Hepatic stellate cell (primary cell): ENCODE measurements around the gene CDH13.
A peak's percentile ranks its signal among the peaks of the same experiment; 100 is the strongest.

Experiments used
- DNase-seq: peaks from one replicate; pipeline ENCODE4 v3.0.0; 2011; ENCODE audit warnings: low spot score

CDH13 gene

DNA sequence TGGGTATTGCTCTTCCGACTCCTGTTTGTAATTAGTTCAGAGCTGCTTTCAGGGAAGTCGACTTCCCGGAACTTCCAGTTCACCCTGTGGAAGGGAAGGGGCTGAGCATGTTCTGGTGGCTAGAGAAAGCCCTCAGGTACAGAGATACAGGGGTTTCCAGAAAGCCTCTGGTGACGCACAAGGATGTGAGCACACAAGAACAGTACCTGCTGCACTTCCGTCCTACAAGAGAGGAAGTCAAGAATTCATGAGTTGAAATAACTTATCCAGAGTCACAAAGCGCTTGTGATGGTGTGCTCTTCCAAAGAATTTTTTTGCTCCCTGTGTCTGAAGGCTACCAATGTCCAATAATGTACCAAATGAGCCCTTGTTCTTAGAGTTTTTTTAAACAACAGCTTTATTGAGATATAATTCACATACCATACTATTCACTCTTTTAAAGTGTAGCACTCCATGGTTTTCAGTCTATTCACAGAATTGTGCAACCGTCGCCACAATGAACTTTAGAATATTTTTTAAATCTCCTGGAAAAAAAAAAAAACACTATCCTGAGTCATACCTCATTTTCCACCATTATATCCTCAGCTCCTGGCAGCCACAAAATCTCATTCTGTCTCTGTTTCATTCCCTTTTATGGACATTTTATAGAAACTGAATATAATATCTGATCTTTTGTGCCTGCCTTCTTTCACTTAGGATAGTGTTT, 327.6 kb downstream of the CDH13 start:
- DNase-seq = no peak

GRCh38 chr16:82955741-82956348, 329.1 kb downstream of the CDH13 start:
- no peak for DNase-seq

DNA sequence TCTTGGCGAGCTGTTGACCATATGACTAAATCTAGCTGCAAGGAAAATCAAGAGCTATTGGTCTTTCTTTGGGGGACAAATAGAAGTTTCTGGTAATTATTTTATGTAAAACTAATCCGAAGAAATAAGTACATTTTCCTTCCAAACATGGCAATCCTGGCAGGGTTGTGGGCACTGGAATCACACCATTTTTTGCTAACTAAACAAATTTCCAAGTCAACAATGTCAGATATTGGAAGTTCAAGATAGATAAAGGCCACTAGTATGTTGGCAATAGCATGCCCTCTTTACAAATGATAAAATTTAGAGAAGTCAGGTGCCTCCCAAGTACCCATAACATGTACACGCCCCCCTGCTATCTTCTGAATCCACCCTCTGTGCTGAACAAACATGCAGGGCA, 330.4 kb downstream of the CDH13 start:
- no peak for DNase-seq

GRCh38 chr16:82960918-82961317, 334.1 kb downstream of the CDH13 start:
- no peak for DNase-seq

- DNase-seq = no peak
Measured at GRCh38 chr16:82963653-82964052, 336.9 kb downstream of the CDH13 start.

- no peak for DNase-seq
Measured at GRCh38 chr16:82965808-82966207, 339.0 kb downstream of the CDH13 start.

GRCh38 chr16:82967424-82967823, 340.7 kb downstream of the CDH13 start:
- DNase-seq = no peak

- no peak for DNase-seq
Measured at GRCh38 chr16:82971126-82971525, 344.4 kb downstream of the CDH13 start.

GRCh38 chr16:82972331-82972919, 345.7 kb downstream of the CDH13 start:
- no peak for DNase-seq

DNA sequence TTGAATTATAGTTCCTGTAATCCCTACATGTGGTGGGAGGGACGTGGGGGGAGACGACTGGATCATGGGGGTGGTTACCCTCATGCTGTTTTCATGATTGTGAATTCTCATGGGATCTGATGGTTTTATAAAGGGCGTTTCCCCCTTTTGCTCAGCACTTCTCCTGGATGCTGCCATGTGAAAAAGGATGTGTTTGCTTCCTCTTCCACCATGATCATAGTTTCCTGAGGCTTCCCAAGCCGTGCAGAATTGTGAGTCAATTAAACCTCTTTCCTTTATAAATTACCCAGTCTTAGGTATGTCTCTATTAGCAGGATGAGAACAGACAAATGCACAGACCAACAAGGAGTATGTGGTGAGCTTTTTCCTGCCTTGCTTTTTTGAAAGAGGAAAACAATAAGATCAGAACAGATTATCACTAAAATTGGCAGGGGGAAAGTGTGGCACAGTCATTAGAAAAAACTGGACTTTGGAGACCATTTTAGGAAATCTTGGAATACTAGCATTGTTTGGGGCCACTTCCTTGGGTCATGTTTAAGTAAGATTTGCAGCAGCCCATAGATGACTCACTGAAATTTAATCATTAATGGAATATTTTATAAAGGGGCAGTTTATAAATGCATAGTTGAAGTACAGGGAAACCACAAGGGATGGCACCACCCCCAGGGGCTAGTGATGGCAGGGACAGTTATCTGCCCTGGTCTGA, 352.8 kb downstream of the CDH13 start:
- DNase-seq = no peak

GRCh38 chr16:82980810-82981209, 354.0 kb downstream of the CDH13 start:
- no peak for DNase-seq

GRCh38 chr16:82987767-82988166, 361.0 kb downstream of the CDH13 start:
- DNase-seq = no peak

DNA sequence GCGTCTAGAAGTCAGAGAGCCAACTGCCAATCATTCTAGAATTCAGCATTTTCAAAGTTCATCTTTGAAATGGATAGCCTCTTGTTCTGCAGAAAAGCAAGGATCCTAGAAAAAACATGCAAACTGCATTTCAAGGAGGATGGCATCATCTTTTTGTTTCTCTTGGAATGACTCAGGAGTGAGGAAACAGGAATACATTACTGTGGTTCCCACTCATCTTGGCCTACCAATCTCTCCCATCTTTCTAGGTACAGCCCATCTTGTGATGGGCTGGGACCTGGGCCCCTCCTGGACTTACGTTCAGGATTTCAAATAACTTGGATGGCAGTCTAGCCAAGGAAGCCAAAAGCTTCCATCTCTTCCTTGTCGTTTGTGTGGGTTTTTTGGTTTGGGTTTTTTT, 363.4 kb downstream of the CDH13 start:
- DNase-seq = peak; percentile 32

DNA sequence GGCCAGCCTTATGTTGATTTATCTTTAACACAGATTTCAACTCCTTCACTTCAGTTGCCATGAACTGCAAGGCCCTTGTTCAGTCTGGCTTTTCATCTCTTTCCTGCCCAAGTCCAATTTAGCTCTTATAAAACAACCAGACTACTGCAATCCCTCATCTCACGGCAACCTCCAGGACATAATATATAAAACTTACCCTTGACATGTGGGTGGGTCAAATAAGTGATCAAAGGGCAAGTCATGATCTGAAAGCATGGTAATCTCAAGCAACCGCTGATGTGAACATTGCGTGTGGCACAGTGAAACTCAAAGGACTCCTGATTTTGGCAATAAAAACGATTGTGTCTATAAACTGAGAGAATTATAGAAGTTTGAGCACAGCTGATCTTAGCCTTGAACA, 364.6 kb downstream of the CDH13 start:
- DNase-seq = no peak

DNA sequence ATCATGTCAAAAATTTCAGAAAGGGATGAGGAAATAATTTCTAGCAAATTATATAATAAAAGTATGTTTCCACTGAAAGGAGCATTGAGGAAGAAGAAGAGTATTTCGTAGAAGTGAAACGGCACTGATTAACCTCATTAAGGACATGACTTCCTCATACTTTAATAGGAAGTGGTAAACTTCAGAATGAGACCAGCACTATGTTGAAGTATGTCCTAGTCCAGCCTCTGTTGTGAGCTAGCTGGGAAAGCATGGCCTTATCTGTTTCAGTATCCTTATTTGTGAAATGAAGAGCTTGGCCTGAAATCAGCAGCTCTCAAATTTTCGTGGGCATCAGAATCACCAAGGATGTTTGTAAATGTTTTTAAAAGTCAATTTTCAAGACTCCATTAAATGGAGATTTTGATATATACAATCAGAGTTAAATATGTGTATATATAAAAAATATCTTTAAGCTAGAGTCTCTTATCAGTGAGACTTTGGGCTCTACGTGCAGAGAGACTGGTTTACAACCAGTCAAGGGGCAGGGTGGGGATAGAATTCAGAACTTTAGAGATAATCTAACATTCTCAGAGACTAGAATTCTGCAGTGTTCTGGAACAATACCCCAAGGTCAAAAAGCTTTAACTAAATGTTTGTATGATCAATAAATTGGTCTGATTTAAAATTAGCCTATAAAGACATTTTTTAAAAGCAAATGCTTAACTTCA, 365.4 kb downstream of the CDH13 start:
- DNase-seq = no peak

- no peak for DNase-seq
Measured at GRCh38 chr16:82992786-82993185, 366.0 kb downstream of the CDH13 start.

DNA sequence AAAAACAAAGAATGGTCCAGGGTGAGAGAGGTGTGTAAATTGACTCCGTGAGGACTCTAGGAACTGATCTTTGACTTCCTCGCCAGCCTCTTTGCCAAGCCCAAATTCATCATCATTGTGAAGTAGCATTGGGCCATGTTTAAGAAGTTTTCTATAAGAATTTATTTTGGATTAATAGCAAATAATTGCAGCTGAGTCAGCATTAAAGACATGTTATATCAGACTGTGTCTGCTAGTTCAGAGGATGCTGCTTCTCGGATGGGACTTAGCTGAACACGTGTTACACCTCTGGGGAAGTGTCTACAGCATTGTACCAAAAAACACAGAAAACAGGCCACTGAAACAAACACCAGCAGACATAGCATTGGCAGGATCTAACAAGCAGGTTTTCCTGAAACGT, 366.6 kb downstream of the CDH13 start:
- no peak for DNase-seq

- no peak for DNase-seq
Measured at GRCh38 chr16:82993926-82994325, 367.2 kb downstream of the CDH13 start.

DNA sequence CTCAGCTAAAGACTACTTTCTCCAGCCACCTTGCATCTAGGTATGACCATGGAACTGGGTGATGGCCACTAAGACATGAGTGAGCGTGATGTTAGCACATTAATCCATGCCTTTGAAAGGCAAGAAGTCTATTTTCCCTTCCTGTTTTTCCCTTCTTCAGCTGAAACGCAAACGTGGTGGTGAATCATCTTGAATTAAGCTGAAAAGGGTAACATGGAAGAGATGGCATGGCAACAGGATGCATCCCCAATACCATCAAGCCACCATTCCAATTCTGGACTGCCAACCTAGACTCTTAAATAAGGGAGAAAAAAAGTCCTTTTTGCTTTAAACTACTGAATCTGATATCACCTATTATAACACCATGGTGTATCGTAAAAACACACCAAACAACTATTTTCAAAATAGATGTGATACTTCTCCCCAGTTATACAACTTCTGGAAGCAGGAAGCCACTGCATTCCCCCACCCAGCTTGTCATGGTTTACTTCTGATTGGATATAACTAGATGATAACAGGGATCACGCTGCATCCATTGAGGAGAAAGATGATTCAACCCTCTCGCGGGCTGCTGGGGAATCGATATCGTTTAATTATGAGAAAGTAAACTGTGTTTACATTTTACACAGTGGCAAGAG, 368.6 kb downstream of the CDH13 start:
- DNase-seq = no peak

- peak; percentile 66 for DNase-seq
Measured at GRCh38 chr16:82995924-82996441, 369.2 kb downstream of the CDH13 start.

GRCh38 chr16:82996814-82997213, 370.0 kb downstream of the CDH13 start:
- DNase-seq = no peak

- DNase-seq = no peak
Measured at GRCh38 chr16:82999711-83000110, 372.9 kb downstream of the CDH13 start.
